ENCODE results near the gene MCM8.

Gene MCM8

GRCh38 chr20:6045566-6045965 is 95.1 kb downstream of the MCM8 start:
- ATAC-seq, result no peak

GRCh38 chr20:6046432-6046831 is 96.0 kb downstream of the MCM8 start:
- ATAC-seq, result no peak

GRCh38 chr20:6048391-6048790 is 97.9 kb downstream of the MCM8 start:
- no peak for ATAC-seq

Measured in activated CD4-positive, CD25-positive, alpha-beta regulatory T cell treated with anti-CD3 and anti-CD28 coated beads, Interleukin-2, amount 50 U/mL, for 24 hours (primary cell).